WTC11 (cell line): ENCODE results near the gene PSMC3. TPM values are rescaled to one million over a fixed set of nuclear protein-coding genes. Genes with fewer than 3 reads are reported as not detected.

Experiments
- ATAC-seq: fragments of 200-7000 bp; cut with Tn5 transposase; 2 replicates; pipeline ENCODE4 v1.10.0; 2021; ENCODE audit warnings: mild to moderate bottlenecking, moderate library complexity
- CTCF ChIA-PET: fragments of 300-600 bp; sonication (Branson Sonifier 250); formaldehyde crosslinking; loops from one replicate; lab custom pipeline; 2021; ENCODE audit warnings: antibody characterized with exemption; lab: Charles Lee
- POLR2A ChIA-PET: fragments of 350-600 bp; sonication (Branson Sonifier 250); formaldehyde crosslinking; loops from one replicate; lab custom pipeline; 2021; ENCODE audit warnings: antibody characterized with exemption; lab: Charles Lee
- DNase-seq: peaks from one replicate; pipeline ENCODE4 v3.0.0; 2021; ENCODE audit warnings: low spot score
- H3K27ac Mint-ChIP-seq: 2 replicates; pipeline ENCODE4 v1.8.0; 2021; ENCODE audit warnings: mixed read lengths
- H3K27me3 Mint-ChIP-seq: 2 replicates; pipeline ENCODE4 v1.8.0; 2021; ENCODE audit warnings: low read depth, mild to moderate bottlenecking, moderate library complexity, mixed read lengths
- H3K36me3 Mint-ChIP-seq: 2 replicates; pipeline ENCODE4 v1.8.0; 2021; ENCODE audit warnings: mixed read lengths
- H3K4me1 Mint-ChIP-seq: 2 replicates; pipeline ENCODE4 v1.8.0; 2022; ENCODE audit warnings: mixed read lengths
- H3K4me3 Mint-ChIP-seq: 2 replicates; pipeline ENCODE4 v1.8.0; 2021; ENCODE audit warnings: mild to moderate bottlenecking, moderate library complexity, mixed read lengths
- H3K9me3 Mint-ChIP-seq: 2 replicates; pipeline ENCODE4 v1.8.0; 2021; ENCODE audit warnings: mixed read lengths
- AFF4 ChIP-seq: sonication (generic); formaldehyde crosslinking; IDR thresholded peaks from 2 replicates; pipeline ENCODE4 v1.8.1; 2023; ENCODE audit warnings: mild to moderate bottlenecking, missing genetic modification reagents, borderline replicate concordance
- EMX1 ChIP-seq: fragments of 250-450 bp; sonication (Bioruptor Pico); IDR thresholded peaks from 2 replicates; pipeline ENCODE4 v1.8.0; 2021; ENCODE audit warnings: mild to moderate bottlenecking
- ESRRA ChIP-seq: sonication (generic); formaldehyde crosslinking; IDR thresholded peaks from 2 replicates; pipeline ENCODE4 v1.8.1; 2022; ENCODE audit warnings: mild to moderate bottlenecking, missing genetic modification reagents, borderline replicate concordance
- IRF1 ChIP-seq: sonication (generic); formaldehyde crosslinking; IDR thresholded peaks from 2 replicates; pipeline ENCODE4 v1.8.0; 2023; ENCODE audit warnings: missing genetic modification reagents
- MLX ChIP-seq: sonication (generic); formaldehyde crosslinking; IDR thresholded peaks from 2 replicates; pipeline ENCODE4 v1.8.1; 2023; ENCODE audit warnings: mild to moderate bottlenecking, missing genetic modification reagents, moderate library complexity
- MXD4 ChIP-seq: fragments of 250-450 bp; sonication (Bioruptor Pico); IDR thresholded peaks from 2 replicates; pipeline ENCODE4 v1.8.0; 2021; ENCODE audit warnings: mild to moderate bottlenecking, moderate library complexity, borderline replicate concordance
- NFYB ChIP-seq: sonication (generic); formaldehyde crosslinking; conservative IDR thresholded peaks from 2 replicates; pipeline ENCODE4 v1.8.0; 2022; ENCODE audit warnings: low read depth, missing genetic modification reagents
- PREB ChIP-seq: sonication (generic); formaldehyde crosslinking; IDR thresholded peaks from 2 replicates; pipeline ENCODE4 v1.8.1; 2022; ENCODE audit warnings: mild to moderate bottlenecking, missing genetic modification reagents, moderate library complexity, borderline replicate concordance
- TEAD4 ChIP-seq: sonication (generic); formaldehyde crosslinking; IDR thresholded peaks from 2 replicates; pipeline ENCODE4 v1.8.0; 2022; ENCODE audit warnings: mild to moderate bottlenecking, missing genetic modification reagents
- USF2 ChIP-seq: sonication (generic); formaldehyde crosslinking; IDR thresholded peaks from 2 replicates; pipeline ENCODE4 v1.8.1; 2023; ENCODE audit warnings: mild to moderate bottlenecking, missing genetic modification reagents, moderate library complexity
- ZBTB43 ChIP-seq: sonication (generic); formaldehyde crosslinking; IDR thresholded peaks from 2 replicates; pipeline ENCODE4 v1.8.1; 2023; ENCODE audit warnings: mild to moderate bottlenecking, missing genetic modification reagents
- ZNF423 ChIP-seq: fragments of 250-450 bp; sonication (Bioruptor Pico); IDR thresholded peaks from 2 replicates; pipeline ENCODE4 v2.1.2; 2022; ENCODE audit warnings: mild to moderate bottlenecking, moderate library complexity
- ZNF425 ChIP-seq: fragments of 250-450 bp; sonication (Bioruptor Pico); conservative IDR thresholded peaks from 2 replicates; pipeline ENCODE4 v1.9.0; 2021; ENCODE audit warnings: mild to moderate bottlenecking
- total RNA-seq: library from RNA; stranded (reverse); gene quantifications from 3 replicates; pipeline ENCODE4 v1.2.3, GENCODE V29; 2021

The PSMC3 gene
- total RNA-seq, 1 experiment from 2014 or later, result 162 TPM

GRCh38 chr11:47415091-47415854 lies 11.0 kb downstream of the PSMC3 start:
- H3K4me1 Mint-ChIP-seq, result no peaks in the 10 kb centered on the region
- H3K36me3 Mint-ChIP-seq, result peaks cover 31% of the 10 kb centered on the region
- no peaks in the 10 kb centered on the region for H3K9me3 Mint-ChIP-seq
- H3K27ac Mint-ChIP-seq, result no peak overlapping the region; the same call in 1 of the 2 replicates
- ATAC-seq (peak; percentile 2; the same call in 1 of the 2 replicates), DNase-seq (no peak)
- no peak overlapping the region for H3K4me3 Mint-ChIP-seq
- no peak for TF ChIP-seq AFF4
- TF ChIP-seq ZBTB43 (CRISPR knock-in tag), result no peak
- TF ChIP-seq MLX (CRISPR knock-in tag), result no peak
- TF ChIP-seq ZNF423 (CRISPR knock-in tag), result no peak
- CTCF ChIA-PET, result interaction anchor here (0.9 to 1.3 kb wide), 4 partner anchors 8 to 41 kb away, joined by 4 to 6 read pairs (median 4); no protein-coding TSS in a partner anchor
- no peaks in the 10 kb centered on the region for H3K27me3 Mint-ChIP-seq
- POLR2A ChIA-PET, result no interaction called here

GRCh38 chr11:47414685-47415070 lies 11.6 kb downstream of the PSMC3 start:
- peaks cover 26% of the 10 kb centered on the region for H3K36me3 Mint-ChIP-seq
- H3K4me1 Mint-ChIP-seq, result no peaks in the 10 kb centered on the region
- ATAC-seq (no peak), DNase-seq (no peak)
- ChIA-PET POLR2A (no interaction called here), CTCF (no interaction called here)
- H3K4me3 Mint-ChIP-seq, result no peak overlapping the region
- TF ChIP-seq PREB (no peak), NFYB (CRISPR knock-in tag) (no peak), MXD4 (CRISPR knock-in tag) (no peak), TEAD4 (CRISPR knock-in tag) (no peak), IRF1 (CRISPR knock-in tag) (no peak), USF2 (CRISPR knock-in tag) (no peak)
- no peak overlapping the region for H3K27ac Mint-ChIP-seq
- H3K9me3 Mint-ChIP-seq, result no peaks in the 10 kb centered on the region
- no peaks in the 10 kb centered on the region for H3K27me3 Mint-ChIP-seq

GRCh38 chr11:47413908-47414684 lies 12.1 kb downstream of the PSMC3 start:
- Mint-ChIP-seq H3K4me3 (no peak overlapping the region), H3K36me3 (peaks cover 21% of the 10 kb centered on the region), H3K9me3 (no peaks in the 10 kb centered on the region), H3K27me3 (no peaks in the 10 kb centered on the region), H3K27ac (0 out of 2 replicates have a peak overlapping the region, but pooled peaks have one; percentile 23), H3K4me1 (peaks cover 2% of the 10 kb centered on the region)
- ChIA-PET POLR2A (no interaction called here), CTCF (no interaction called here)
- ATAC-seq (no peak), DNase-seq (no peak)
- no peak for TF ChIP-seq ZBTB43 (CRISPR knock-in tag)
- no peak for TF ChIP-seq ZNF425
- no peak for TF ChIP-seq ESRRA
- no peak for TF ChIP-seq EMX1 (CRISPR knock-in tag)
